GM18499 (cell line): ENCODE measurements around the gene MALL.
"Not testable (repeated sequence)": the region's sequence is repeated elsewhere in the genome, so short reads cannot be mapped to it uniquely, and the experiment has no call there.

Source experiments
- ATAC-seq: cut with Tn5 transposase; IDR thresholded peaks from one replicate; pipeline ENCODE4 v1.9.1; 2021; ENCODE audit warnings: moderate number of reproducible peaks; ENCODE audit not compliant: insufficient read depth, unreplicated experiment

The MALL gene

DNA sequence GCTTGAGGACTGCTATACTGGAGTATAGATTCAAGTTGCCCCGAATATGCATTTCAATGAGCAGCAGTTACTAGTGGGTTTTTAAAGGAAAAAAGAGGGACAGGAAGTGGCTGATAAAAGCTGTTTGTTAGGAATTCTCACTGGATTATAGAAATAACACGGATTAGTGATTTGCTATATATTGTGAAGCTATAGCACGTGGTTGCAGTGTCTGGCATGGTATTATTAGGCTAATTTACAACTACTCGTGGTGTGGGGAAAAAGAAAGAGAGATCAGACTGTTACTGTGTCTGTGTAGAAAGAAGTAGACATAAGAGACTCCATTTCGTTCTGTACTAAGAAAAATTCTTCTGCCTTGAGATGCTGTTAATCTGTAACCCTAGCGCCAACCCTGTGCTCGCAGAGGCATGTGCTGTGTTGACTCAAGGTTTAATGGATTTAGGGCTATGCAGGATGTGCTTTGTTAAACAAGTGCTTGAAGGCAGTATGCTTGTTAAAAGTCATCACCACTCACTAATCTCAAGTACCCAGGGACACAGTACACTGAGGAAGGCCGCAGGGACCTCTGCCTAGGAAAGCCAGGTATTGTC, 59.7 kb downstream of the MALL start:
- ATAC-seq = not testable (repeated sequence)

DNA sequence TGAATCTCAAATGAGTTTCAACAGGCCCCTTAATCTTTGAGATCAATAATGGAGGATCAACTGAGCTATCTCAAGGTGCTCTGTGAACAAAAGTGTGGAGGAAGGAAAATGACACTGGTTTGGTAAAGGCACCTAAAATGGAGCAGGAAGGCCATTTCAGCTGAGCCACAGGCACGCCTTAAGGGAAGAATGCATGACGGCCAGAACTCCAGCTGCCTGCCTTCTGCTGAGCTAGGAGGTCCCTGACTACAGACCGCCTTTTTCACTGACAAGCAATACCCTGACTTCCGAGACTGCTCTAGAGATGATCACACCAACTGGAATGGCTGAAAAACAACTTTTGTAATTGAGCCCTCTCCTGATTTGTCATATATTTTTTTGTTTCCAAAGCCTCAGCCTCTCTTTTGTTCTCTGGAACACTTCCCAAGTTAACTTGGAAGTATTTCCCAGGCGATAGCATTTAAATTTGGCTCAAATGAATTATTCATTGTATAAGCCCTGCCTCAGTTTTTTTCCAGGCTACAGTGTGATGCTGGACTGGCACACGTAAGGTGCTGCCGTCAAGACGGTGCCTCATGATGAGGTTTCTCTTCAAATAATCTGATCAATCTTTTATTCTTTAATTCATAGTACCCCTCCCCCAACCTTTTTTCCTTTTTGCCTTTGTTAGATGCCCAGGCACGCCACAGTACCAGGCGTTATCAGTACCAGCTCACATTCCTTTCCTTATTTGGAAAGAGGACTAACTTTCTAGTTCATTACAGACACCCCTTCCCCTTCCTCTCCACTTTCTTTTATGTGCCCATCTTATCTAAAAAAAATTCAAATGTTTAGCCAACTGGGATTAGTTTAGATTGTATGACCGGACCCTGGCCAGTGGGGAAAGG, 60.9 kb downstream of the MALL start:
- not testable (repeated sequence) for ATAC-seq

DNA sequence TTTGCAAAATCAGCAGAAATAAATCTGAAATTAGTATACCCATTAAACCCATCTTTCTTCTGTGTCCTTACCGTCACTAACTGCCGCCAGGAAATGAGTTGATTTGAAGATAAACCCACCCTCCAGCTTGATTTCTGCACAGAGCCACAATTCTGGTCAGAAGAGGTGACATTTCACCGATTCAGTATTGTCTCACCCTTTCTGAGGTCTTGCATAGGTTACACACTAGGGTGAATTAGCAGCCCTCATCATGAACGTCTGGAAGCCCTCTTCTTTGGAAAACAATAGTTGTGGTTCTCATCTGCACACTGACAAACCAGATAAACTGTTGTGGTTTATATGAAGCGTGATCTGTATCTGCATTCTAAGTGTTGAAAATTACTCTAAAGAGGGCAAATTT, 61.9 kb downstream of the MALL start:
- ATAC-seq = not testable (repeated sequence)

DNA sequence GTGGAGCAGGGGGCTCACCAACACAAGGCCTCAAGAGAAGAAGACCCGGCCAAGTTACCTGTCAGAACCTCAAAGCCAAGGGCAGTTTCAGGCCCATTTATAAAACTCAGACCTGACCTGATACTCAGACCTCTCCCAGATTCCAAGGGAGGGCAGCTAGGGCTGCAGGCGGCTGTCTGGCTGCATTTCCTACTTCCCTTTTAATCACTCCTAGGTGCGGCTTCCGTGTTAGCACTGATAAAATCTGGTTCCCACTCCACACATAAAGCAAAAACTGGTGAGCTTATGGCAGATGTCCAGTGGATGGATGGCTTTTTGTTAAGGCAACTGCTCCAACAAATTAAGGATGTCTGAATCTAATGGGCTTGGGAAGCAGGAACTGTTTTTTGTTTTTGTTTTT, 63.5 kb downstream of the MALL start:
- ATAC-seq = not testable (repeated sequence)

DNA sequence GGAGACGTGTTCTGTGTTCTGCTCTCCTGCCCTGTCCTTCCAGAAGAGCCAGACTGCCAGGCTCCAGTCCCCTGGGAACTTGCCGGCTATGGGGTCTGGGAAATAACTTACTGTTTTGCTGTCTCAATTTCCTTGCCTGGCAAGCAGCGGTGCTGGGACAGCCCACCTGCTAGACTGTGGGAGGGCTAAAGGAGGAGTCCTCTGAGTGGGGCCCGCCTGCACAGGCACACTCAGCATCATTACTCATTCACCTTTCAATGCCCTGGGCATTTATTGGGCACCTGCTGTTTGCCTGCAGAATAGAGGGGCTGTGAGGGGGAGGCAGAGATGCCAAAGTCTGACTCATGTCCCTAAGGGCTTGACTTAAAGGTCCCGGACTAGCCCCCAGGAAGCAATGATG, 65.4 kb downstream of the MALL start:
- ATAC-seq = not testable (repeated sequence)

DNA sequence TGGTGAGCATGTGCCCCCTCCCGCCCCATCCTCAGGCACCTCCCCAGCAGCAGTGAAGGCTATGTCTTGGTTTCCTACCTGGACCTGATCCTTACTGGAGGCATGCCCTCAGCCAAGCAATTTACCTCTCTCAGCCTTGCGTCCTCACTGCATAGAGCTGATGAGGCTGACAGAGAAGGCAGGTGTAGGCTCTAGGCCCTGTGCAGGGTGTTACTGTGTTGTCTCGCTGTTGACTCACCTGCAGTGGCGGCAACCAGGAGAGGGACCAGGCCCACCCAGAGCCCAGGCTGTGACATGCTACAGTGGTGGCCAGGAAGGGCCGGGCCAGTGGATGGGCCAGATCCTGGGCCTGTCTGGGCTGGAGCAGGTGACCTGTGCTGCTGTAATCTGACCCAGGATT, 65.9 kb downstream of the MALL start:
- not testable (repeated sequence) for ATAC-seq

DNA sequence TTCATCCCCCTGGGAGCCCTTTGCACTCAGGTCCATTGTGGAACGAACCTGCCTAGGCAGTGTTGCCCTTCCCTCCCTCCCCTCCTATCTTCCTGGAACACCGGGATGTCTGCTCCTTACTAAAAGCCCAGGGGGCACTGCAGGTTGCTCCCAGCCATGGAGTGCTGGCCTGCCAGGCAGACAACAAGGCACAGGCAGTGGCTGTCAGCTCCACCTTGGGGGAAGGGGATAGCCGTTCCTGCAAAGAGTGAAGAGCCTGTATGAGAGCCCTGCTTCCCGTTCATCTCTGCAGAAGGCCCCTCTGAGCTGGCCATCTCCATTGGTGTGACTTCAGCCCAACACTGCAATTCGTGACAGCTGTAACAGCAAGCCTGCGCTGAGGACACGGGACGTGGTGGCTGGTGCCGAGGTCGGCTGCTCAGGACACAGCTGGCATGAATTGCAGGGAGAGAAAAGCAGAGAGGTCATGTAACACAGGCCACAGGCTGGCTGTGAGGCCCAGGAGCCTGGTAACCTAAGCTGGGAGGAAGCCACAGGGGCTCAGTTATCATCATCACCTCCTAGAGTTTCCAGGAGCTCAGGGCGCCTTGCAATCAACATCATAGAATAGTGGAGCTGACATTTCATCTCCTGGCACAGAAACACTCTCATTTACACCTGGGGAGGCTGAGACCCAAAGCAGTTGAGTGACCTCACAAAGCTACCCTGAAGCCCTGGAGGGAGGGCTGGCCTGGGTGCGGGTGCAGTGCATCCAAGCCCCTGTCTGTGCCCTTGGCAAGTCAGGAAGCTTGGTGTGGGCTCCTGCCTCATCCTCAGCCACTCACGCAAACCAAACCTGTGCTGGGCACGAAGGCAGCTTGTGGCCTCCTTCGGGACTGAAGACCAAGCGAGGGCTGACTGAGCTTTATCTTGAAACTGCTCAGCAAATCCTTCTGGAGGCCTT, 67.1 kb downstream of the MALL start:
- ATAC-seq = not testable (repeated sequence)

DNA sequence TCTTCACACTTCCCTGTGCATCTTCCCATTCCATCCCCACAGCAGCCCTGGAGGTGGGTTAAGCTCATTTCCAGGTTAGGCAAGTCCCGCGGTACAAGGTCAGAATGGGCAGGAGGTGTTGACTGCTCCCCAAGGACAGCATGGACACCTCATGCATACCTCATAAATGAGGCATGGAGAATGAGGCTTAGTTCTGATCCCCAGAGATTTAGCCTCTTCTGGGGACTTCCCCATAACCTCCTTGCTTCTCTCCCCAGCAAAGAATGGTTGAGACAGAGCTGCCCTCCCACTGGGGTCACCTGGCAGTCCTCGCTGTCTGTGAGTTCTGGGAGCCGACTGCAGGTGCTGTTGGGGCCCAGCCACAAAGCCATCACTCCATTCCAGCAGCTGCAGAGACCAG, 68.4 kb downstream of the MALL start:
- ATAC-seq = not testable (repeated sequence)

DNA sequence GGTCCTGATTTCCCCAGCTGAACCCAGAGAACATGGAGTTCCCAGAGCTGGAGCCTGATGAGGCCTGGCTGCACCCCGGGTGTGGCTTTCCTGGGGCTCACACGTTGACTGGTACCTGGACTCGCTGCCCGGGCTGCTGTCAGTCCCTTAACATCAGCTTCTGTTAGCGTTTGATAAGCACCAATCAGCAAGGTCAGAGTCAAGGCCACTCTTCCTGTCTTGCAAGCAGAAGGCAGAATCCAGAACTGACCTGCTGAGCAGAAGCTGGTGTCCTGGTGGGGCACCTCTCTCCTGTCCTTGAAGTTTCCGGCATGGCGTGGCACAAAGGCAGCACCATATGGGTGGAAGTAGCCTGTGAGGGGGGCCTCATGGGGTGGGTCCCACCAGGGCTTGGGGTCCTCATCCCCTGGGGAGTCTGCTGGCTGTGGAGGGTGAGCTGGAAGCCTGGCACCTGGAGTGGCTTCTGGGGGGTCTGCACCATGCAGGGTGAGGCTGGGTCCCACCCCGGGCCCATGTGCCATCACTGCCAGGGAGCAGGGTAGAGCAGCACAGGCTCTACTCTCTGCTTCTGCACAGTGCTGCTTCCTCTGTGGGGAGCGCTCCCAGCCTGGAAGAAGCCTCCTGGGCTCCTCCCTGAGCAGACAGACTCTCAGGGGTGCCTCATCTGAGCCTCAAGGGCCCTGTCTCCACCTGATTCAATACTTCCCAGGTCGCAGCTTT, 73.5 kb downstream of the MALL start:
- ATAC-seq = not testable (repeated sequence)

DNA sequence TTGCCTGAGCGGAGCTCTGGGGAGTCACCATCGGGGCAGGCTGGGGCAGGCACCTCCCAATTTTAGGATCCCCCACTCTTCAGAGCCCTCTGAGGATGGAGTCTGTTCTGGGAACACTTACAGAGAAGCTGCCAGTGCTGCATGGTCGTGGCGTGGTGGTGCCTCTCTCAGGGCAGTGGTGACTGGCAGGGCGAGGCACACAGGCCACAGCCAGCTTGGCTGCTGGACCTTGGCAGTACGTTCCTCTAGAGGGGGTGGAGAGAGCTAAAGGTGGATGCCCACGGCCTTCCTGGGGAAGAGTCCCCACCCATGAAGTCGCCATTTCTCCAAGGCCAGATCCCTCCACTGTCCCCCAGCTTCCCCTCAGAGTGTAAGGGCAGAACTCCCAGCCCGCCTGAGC, 78.3 kb downstream of the MALL start:
- ATAC-seq = not testable (repeated sequence)

DNA sequence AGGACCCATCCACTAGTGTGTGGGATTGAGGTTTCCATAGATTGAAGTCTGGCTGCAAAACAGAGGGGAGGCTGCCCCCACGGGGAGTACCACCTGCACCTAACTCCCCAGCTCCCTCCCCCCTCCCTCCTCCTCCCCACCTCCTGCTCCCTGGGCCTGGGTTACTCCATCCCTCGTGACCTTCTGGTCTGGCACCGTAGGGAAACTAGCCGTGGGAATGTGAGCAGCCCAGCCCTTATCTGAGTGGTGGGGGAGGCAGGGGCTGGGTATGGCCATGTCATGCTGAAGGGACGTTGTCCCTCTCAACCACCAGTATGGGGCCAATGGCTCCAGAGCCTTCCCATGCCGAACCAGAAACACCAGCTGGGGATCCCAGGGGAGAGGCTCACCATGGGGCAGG, 80.2 kb downstream of the MALL start:
- not testable (repeated sequence) for ATAC-seq

DNA sequence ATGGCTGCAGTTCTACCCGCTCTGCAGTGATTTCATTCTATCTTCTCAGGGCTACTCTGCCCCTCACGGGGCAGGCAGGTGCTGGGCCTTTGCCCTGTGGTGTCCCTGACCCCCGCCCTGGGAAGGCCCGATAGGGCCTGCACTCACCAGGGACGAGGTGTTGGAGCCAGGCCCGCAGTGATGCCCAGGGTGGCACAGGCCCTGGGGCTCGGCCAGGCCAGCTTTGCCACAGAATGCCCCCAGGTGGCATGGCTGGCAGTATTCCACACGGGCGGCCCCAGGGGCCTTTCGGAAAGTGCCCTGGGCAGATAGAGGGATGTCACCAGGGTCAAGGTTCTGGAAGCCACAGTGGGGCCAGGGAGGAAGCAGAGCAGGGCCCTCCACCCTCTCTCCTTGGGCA, 80.7 kb downstream of the MALL start:
- not testable (repeated sequence) for ATAC-seq
